Transverse colon (tissue), 4 donors: ENCODE results near the gene VPS13C.

Source experiments
- CTCF ChIP-seq, 5 experiments: fragments of 200-600 bp in 3 of 5; fragments of 450-650 bp in 2 of 5; sonication (generic) in 3 of 5; IDR thresholded peaks; 1 replicate in 2 of 5; 2 replicates in 3 of 5; pipeline ENCODE4 v1.5.1; 2016 to 2017; ENCODE audit warnings: antibody characterized with exemption in 5 of 5, inconsistent platforms in 3 of 5, mild to moderate bottlenecking in 2 of 5, moderate library complexity in 1 of 5
- EP300 ChIP-seq: sonication (generic); formaldehyde crosslinking; IDR thresholded peaks from one replicate; pipeline ENCODE4 v1.6.1; 2017; ENCODE audit warnings: antibody characterized with exemption, low read depth
- POLR2AphosphoS5 ChIP-seq, 3 donors: sonication (generic); formaldehyde crosslinking; IDR thresholded peaks; one replicate each; pipeline ENCODE4 v1.6.1; 2016; ENCODE audit warnings: antibody characterized with exemption in 3 of 3

DNA sequence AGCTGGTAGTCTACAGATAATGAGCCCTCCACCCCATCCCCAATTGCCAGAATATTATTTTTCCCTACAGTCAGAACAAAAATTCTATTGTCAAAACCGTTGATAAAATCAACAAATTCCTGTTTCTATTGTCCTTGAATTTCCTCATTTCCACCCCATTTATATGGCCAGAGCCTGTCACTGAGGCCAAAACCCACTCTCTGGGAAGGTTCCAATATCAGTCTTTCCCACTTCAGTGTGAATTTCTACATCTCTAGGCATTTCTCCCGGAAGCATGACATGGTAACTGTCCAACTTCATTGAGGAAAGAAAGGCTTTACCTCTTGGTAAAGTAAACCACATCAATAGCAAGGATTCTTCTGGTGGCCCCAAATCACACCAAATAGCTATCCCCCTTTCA, 48.2 kb upstream of the VPS13C start:
- TF ChIP-seq CTCF (IDR thresholded peaks at IDR 0.05) (no peak), POLR2AphosphoS5 (IDR thresholded peaks at IDR 0.05) (no peak), EP300 (no peak)
